Measurements from ENCODE around the gene SERP2. TPM values are rescaled to one million over a fixed set of nuclear protein-coding genes. Genes with fewer than 3 reads are reported as not detected.
A peak's percentile ranks its signal among the peaks of the same experiment; 100 is the strongest.

SERP2 gene
- total and polyA plus RNA-seq, 2 of the 13 experiments (the other 11 are each of a cell fraction or from before 2014, with no cell fraction given), result not detected

- TF ChIP-seq IRF1 (CRISPR knock-in tag; IDR thresholded peaks at IDR 0.05; ENCODE audit: low read depth) (no peak), SP5 (CRISPR knock-in tag; IDR thresholded peaks at IDR 0.05; ENCODE audit: borderline replicate concordance, low read depth) (peak; percentile 51; the same call in 1 of the 2 replicates), ATF3 (CRISPR knock-in tag; IDR thresholded peaks at IDR 0.05) (no peak), MAZ (IDR thresholded peaks at IDR 0.05; ENCODE audit: borderline replicate concordance, low read depth, low read length) (peak; percentile 56; the same call in 1 of the 2 replicates), MAZ (CRISPR knock-in tag; IDR thresholded peaks at IDR 0.05; ENCODE audit: low read depth) (0 out of 2 replicates have a peak, but pooled peaks have one; percentile 28), TRIM24 (CRISPR knock-in tag; IDR thresholded peaks at IDR 0.05) (no peak), ZBTB40 (IDR thresholded peaks at IDR 0.05) (no peak), ZBTB40 (CRISPR knock-in tag; IDR thresholded peaks at IDR 0.05) (no peak), ZNF124 (CRISPR knock-in tag; IDR thresholded peaks at IDR 0.05) (peak; percentile 71), PRDM15 (CRISPR knock-in tag; IDR thresholded peaks at IDR 0.05) (peak; percentile 69), ATM (IDR thresholded peaks at IDR 0.05; ENCODE audit: borderline replicate concordance) (no peak), ASH2L (IDR thresholded peaks at IDR 0.05; ENCODE audit: insufficient read length, low read depth, low read length) (peak; percentile 71), ZNF607 (CRISPR knock-in tag; IDR thresholded peaks at IDR 0.05; ENCODE audit: borderline replicate concordance) (no peak), FOXA1 (IDR thresholded peaks at IDR 0.05) (no peak), FOXA1 (CRISPR knock-in tag; IDR thresholded peaks at IDR 0.05) (no peak), CCAR2 (optimal IDR thresholded peaks at IDR 0.05; ENCODE audit: low read depth, low read length) (no peak)
These were observed 61.7 kb downstream of the SERP2 start (continued) for GRCh38 chr13:44435142-44435918.

All from HepG2 (cell line).